OCI-LY3 (cell line): ENCODE data around the gene OR2L2.

Experiments
- H2AFZ ChIP-seq: fragments of 200-600, 300-600 bp; shearing (Covaris generic); 2 replicates; pipeline ENCODE4 v1.6.0; 2014; ENCODE audit warnings: antibody characterized with exemption, low read depth, low read length
- H3K27ac ChIP-seq: fragments of 200-600, 300-600 bp; sonication (generic); 2 replicates; pipeline ENCODE4 v1.5.1; 2014; ENCODE audit warnings: mild to moderate bottlenecking, low read length, moderate library complexity, mixed read lengths
- H3K27me3 ChIP-seq: fragments of 200-600, 300-600 bp; sonication (generic); 2 replicates; pipeline ENCODE4 v1.6.1; 2014; ENCODE audit warnings: low read depth, low read length, mixed read lengths
- H3K36me3 ChIP-seq: fragments of 200-600, 300-600 bp; sonication (generic); replicated peaks from 2 replicates; pipeline ENCODE3; 2014; ENCODE audit warnings: low read depth, low read length, mixed read lengths
- H3K4me1 ChIP-seq: fragments of 300-600, 200-600 bp; sonication (generic); 2 replicates; pipeline ENCODE4 v1.6.1; 2014; ENCODE audit warnings: low read length, mixed read lengths
- H3K4me2 ChIP-seq: fragments of 200-600, 300-600 bp; sonication (generic); 2 replicates; pipeline ENCODE4 v1.6.1; 2014; ENCODE audit warnings: low read length, mixed read lengths
- H3K4me3 ChIP-seq: fragments of 300-600, 200-600 bp; sonication (generic); 2 replicates; pipeline ENCODE4 v1.5.1; 2014; ENCODE audit warnings: antibody characterized with exemption, mild to moderate bottlenecking, low read length, moderate library complexity
- H3K79me2 ChIP-seq: fragments of 300-600, 200-600 bp; shearing (Covaris generic); 2 replicates; pipeline ENCODE4 v1.6.1; 2014; ENCODE audit warnings: mild to moderate bottlenecking, low read length, mixed read lengths
- H3K9ac ChIP-seq: fragments of 300-600, 200-600 bp; shearing (Covaris generic); 2 replicates; pipeline ENCODE4 v1.6.0; 2014; ENCODE audit warnings: mild to moderate bottlenecking, low read length, moderate library complexity
- H3K9me3 ChIP-seq: fragments of 200-600, 300-600 bp; shearing (Covaris generic); 2 replicates; pipeline ENCODE4 v1.6.1; 2014; ENCODE audit warnings: low read length, mixed read lengths; ENCODE audit not compliant: insufficient read depth
- H4K20me1 ChIP-seq: fragments of 200-600, 300-600 bp; sonication (generic); 2 replicates; pipeline ENCODE4 v1.6.1; 2016; ENCODE audit warnings: low read length, mixed read lengths; ENCODE audit not compliant: insufficient read depth
- CTCF ChIP-seq: fragments of 200-600, 300-600 bp; sonication (generic); IDR thresholded peaks from 2 replicates; pipeline ENCODE4 v1.5.1; 2014; ENCODE audit warnings: antibody characterized with exemption, low read length, low read depth
- EZH2phosphoT487 ChIP-seq: fragments of 200-600 bp; shearing (Covaris generic); IDR thresholded peaks from 2 replicates; pipeline ENCODE4 v1.6.1; 2018; ENCODE audit warnings: antibody characterized with exemption, mixed run types, low read depth

Gene OR2L2

GRCh38 chr1:248045209-248045608 lies 15.3 kb downstream of the OR2L2 start:
- H4K20me1 ChIP-seq, result no peaks in the 10 kb centered on the region
- H2AFZ ChIP-seq, result no peak overlapping the region
- H3K4me1 ChIP-seq, result no peaks in the 10 kb centered on the region
- H3K27ac ChIP-seq, result no peak overlapping the region
- H3K4me2 ChIP-seq, result no peak overlapping the region
- H3K79me2 ChIP-seq, result no peaks in the 10 kb centered on the region
- no peak for TF ChIP-seq EZH2phosphoT487
- TF ChIP-seq CTCF, result no peak
- no peak overlapping the region for H3K9ac ChIP-seq
- H3K9me3 ChIP-seq, result no peaks in the 10 kb centered on the region
- no peak overlapping the region for H3K4me3 ChIP-seq
- no peaks in the 10 kb centered on the region for H3K36me3 ChIP-seq
- no peaks in the 10 kb centered on the region for H3K27me3 ChIP-seq

- Histone ChIP-seq H2AFZ (no peak within 1 kb of the TSS), H3K27me3 (no peaks in the 10 kb centered on the region), H3K4me2 (no peak within 1 kb of the TSS), H3K27ac (no peak within 1 kb of the TSS), H3K36me3 (no peaks in the 10 kb centered on the region), H3K9me3 (no peaks in the 10 kb centered on the region), H3K9ac (no peak within 1 kb of the TSS), H4K20me1 (no peaks in the 10 kb centered on the region), H3K4me3 (no peak within 1 kb of the TSS), H3K79me2 (no peaks in the 10 kb centered on the region), H3K4me1 (no peaks in the 10 kb centered on the region)
- no peak for TF ChIP-seq CTCF
These were observed 16.7 kb downstream of the OR2L2 start, which contains the start of gene OR2L3 for GRCh38 chr1:248046536-248046935. Gene OR2L3, plus strand, starts transcription at chr1:248046836. Its CDS starts 13,846 bp downstream, at chr1:248060682.

- Histone ChIP-seq H3K4me2 (no peak overlapping the region), H3K9ac (no peak overlapping the region), H2AFZ (no peak overlapping the region), H3K36me3 (no peaks in the 10 kb centered on the region), H4K20me1 (no peaks in the 10 kb centered on the region), H3K27me3 (no peaks in the 10 kb centered on the region), H3K4me1 (no peaks in the 10 kb centered on the region), H3K9me3 (no peaks in the 10 kb centered on the region), H3K79me2 (no peaks in the 10 kb centered on the region), H3K27ac (no peak overlapping the region), H3K4me3 (no peak overlapping the region)
- TF ChIP-seq EZH2phosphoT487 (no peak), CTCF (no peak)
These were observed 17.1 kb downstream of the OR2L2 start for GRCh38 chr1:248047008-248047407.

GRCh38 chr1:248054671-248055070 lies 24.8 kb downstream of the OR2L2 start:
- Histone ChIP-seq H3K27me3 (no peaks in the 10 kb centered on the region), H3K36me3 (no peaks in the 10 kb centered on the region), H3K79me2 (no peaks in the 10 kb centered on the region), H3K9me3 (no peaks in the 10 kb centered on the region), H2AFZ (no peak overlapping the region), H3K4me1 (no peaks in the 10 kb centered on the region), H3K4me2 (no peak overlapping the region), H3K27ac (no peak overlapping the region), H3K4me3 (no peak overlapping the region), H4K20me1 (no peaks in the 10 kb centered on the region), H3K9ac (no peak overlapping the region)
- TF ChIP-seq CTCF (no peak), EZH2phosphoT487 (no peak)
